H1 (cell line): ENCODE data around the gene CSGALNACT2. TPM values are rescaled to one million over a fixed set of nuclear protein-coding genes. Genes with fewer than 3 reads are reported as not detected.

Source experiments
- CTCF ChIA-PET: fragments of 300-600 bp; sonication (Branson Sonifier 250); formaldehyde crosslinking; loops from one replicate; lab custom pipeline; 2021; ENCODE audit not compliant: partially characterized antibody; lab: Charles Lee
- POLR2A ChIA-PET: fragments of 300-600 bp; sonication (Branson Sonifier 250); formaldehyde crosslinking; loops from one replicate; lab custom pipeline; 2021; ENCODE audit warnings: inconsistent platforms; ENCODE audit not compliant: partially characterized antibody; lab: Charles Lee
- DNase-seq, 2 experiments: peaks; one replicate each; pipeline versions ENCODE4 v3.0.0 to v3.0.0-alpha.2; 2010 to 2022; ENCODE audit warnings: low spot score in 2 of 2, low read depth in 1 of 2, mixed read lengths in 1 of 2
- FAIRE-seq: peaks from 2 replicates; lab custom pipeline; 2011; peaks lifted over from hg19 to GRCh38; lab: Jason Lieb, UNC
- H2AFZ ChIP-seq: 2 replicates; pipeline ENCODE4 v1.8.1; 2012; ENCODE audit warnings: low read length, inconsistent platforms
- H2AK5ac ChIP-seq: 2 replicates; pipeline ENCODE4 v1.6.1; 2013; ENCODE audit warnings: low read depth, low read length
- H2BK120ac ChIP-seq: replicated peaks from 2 replicates; pipeline ENCODE3; 2013; ENCODE audit warnings: low read depth, low read length, inconsistent platforms
- H2BK12ac ChIP-seq: 2 replicates; pipeline ENCODE4 v1.6.1; 2013; ENCODE audit warnings: low read depth, low read length
- H2BK15ac ChIP-seq: 2 replicates; pipeline ENCODE4 v1.6.1; 2013; ENCODE audit warnings: low read length
- H2BK20ac ChIP-seq: 2 replicates; pipeline ENCODE4 v1.6.1; 2013; ENCODE audit warnings: low read length
- H2BK5ac ChIP-seq: 2 replicates; pipeline ENCODE4 v1.6.1; 2013; ENCODE audit warnings: low read depth, low read length
- H3K14ac ChIP-seq: 2 replicates; pipeline ENCODE4 v1.6.1; 2013; ENCODE audit warnings: inconsistent platforms; ENCODE audit not compliant: insufficient read length
- H3K18ac ChIP-seq: 2 replicates; pipeline ENCODE4 v1.6.1; 2013; ENCODE audit warnings: low read length; ENCODE audit errors: extremely low read depth
- H3K23ac ChIP-seq: 2 replicates; pipeline ENCODE4 v1.6.1; 2013; ENCODE audit warnings: inconsistent platforms; ENCODE audit not compliant: insufficient read length
- H3K23me2 ChIP-seq: 2 replicates; pipeline ENCODE4 v1.6.1; 2013; ENCODE audit warnings: low read depth, low read length
- H3K27ac ChIP-seq: 2 replicates; pipeline ENCODE4 v1.6.1; 2011; ENCODE audit warnings: low read depth, low read length, inconsistent platforms
- H3K27me3 ChIP-seq, 4 experiments: replicated peaks in 1 of 4; 1 replicate in 1 of 4; 2 replicates in 3 of 4; pipeline versions ENCODE4 v1.6.1 to v1.8.1; 2011 to 2013; ENCODE audit warnings: low read length in 3 of 4, mild to moderate bottlenecking in 3 of 4, inconsistent platforms in 2 of 4, mixed read lengths in 2 of 4, moderate library complexity in 1 of 4; ENCODE audit not compliant: control insufficient read depth in 3 of 4, insufficient read depth in 3 of 4; ENCODE audit errors: extremely low read depth in 1 of 4
- H3K36me3 ChIP-seq, 4 experiments: 2 replicates each; pipeline versions ENCODE4 v1.6.1 to v1.8.1; 2011 to 2013; ENCODE audit warnings: mild to moderate bottlenecking in 4 of 4, low read length in 3 of 4, moderate library complexity in 2 of 4, control low read depth in 1 of 4, inconsistent platforms in 1 of 4; ENCODE audit not compliant: insufficient read depth in 4 of 4, control insufficient read depth in 2 of 4
- H3K4ac ChIP-seq: replicated peaks from 2 replicates; pipeline ENCODE3; 2013; ENCODE audit warnings: low read length, low read depth, mixed read lengths, inconsistent platforms; ENCODE audit not compliant: insufficient read length
- H3K4me1 ChIP-seq, 4 experiments: replicated peaks in 1 of 4; 1 replicate in 1 of 4; 2 replicates in 3 of 4; pipeline versions ENCODE4 v1.6.1 to v1.8.1; 2011 to 2013; ENCODE audit warnings: low read length in 3 of 4, inconsistent platforms in 2 of 4, mixed read lengths in 1 of 4; ENCODE audit not compliant: insufficient read depth in 4 of 4, control insufficient read depth in 3 of 4
- H3K4me2 ChIP-seq, 2 experiments: 2 replicates each; pipeline versions ENCODE4 v1.6.1 to v1.8.1; 2011 to 2013; ENCODE audit warnings: low read depth in 2 of 2, low read length in 2 of 2, control low read depth in 1 of 2, inconsistent platforms in 1 of 2, mild to moderate bottlenecking in 1 of 2; ENCODE audit not compliant: insufficient read depth in 1 of 2
- H3K4me3 ChIP-seq, 4 experiments: fragments of 200-600, 300-600 bp in 1 of 4; sonication (generic), shearing (Covaris generic), sonication (Bioruptor Twin) in 1 of 4; 2 replicates each; pipeline versions ENCODE4 v1.5.1 to v1.8.1; 2011 to 2016; ENCODE audit warnings: low read length in 4 of 4, low read depth in 3 of 4, control low read depth in 2 of 4, inconsistent platforms in 2 of 4, mild to moderate bottlenecking in 2 of 4, mixed read lengths in 1 of 4, moderate library complexity in 1 of 4; ENCODE audit not compliant: insufficient read depth in 2 of 4; ENCODE audit errors: extremely low read depth in 1 of 4
- H3K56ac ChIP-seq: replicated peaks from 2 replicates; pipeline ENCODE3; 2013; ENCODE audit warnings: low read depth, mild to moderate bottlenecking, mixed read lengths, low read length, inconsistent platforms; ENCODE audit not compliant: insufficient read length
- H3K79me1 ChIP-seq: 2 replicates; pipeline ENCODE4 v1.6.1; 2013; ENCODE audit warnings: low read depth, low read length, control low read depth
- H3K79me2 ChIP-seq, 2 experiments: 2 replicates each; pipeline versions ENCODE4 v1.6.1 to v1.8.1; 2012 to 2013; ENCODE audit warnings: low read length in 2 of 2, mild to moderate bottlenecking in 2 of 2, inconsistent platforms in 1 of 2; ENCODE audit not compliant: insufficient read depth in 2 of 2, control insufficient read depth in 1 of 2
- H3K9ac ChIP-seq, 4 experiments: replicated peaks in 1 of 4; 1 replicate in 1 of 4; 2 replicates in 3 of 4; pipeline versions ENCODE4 v1.6.1 to v1.8.1; 2011 to 2013; ENCODE audit warnings: low read depth in 3 of 4, low read length in 3 of 4, control low read depth in 2 of 4, mild to moderate bottlenecking in 2 of 4, moderate library complexity in 2 of 4, inconsistent platforms in 1 of 4; ENCODE audit errors: extremely low read depth in 1 of 4
- H3K9me3 ChIP-seq, 2 experiments: 2 replicates each; pipeline versions ENCODE4 v1.6.1 to v1.8.1; 2012 to 2013; ENCODE audit warnings: mild to moderate bottlenecking in 2 of 2, moderate library complexity in 2 of 2, control low read depth in 1 of 2, inconsistent platforms in 1 of 2, low read depth in 1 of 2, low read length in 1 of 2, mixed read lengths in 1 of 2; ENCODE audit not compliant: insufficient read depth in 2 of 2
- H4K20me1 ChIP-seq, 2 experiments: replicated peaks in 1 of 2; 2 replicates each; pipeline versions ENCODE3 to v1.8.1; 2011 to 2013; ENCODE audit warnings: inconsistent platforms in 2 of 2, low read length in 2 of 2, mild to moderate bottlenecking in 1 of 2; ENCODE audit not compliant: insufficient read depth in 2 of 2, control insufficient read depth in 1 of 2
- H4K5ac ChIP-seq: 2 replicates; pipeline ENCODE4 v1.6.1; 2013; ENCODE audit warnings: low read length, low read depth, mixed read lengths, inconsistent platforms; ENCODE audit not compliant: insufficient read length
- H4K8ac ChIP-seq: 2 replicates; pipeline ENCODE4 v1.8.0; 2013; ENCODE audit warnings: mild to moderate bottlenecking, moderate library complexity, low read length, inconsistent platforms; ENCODE audit not compliant: insufficient read depth; ENCODE audit errors: extremely low read depth
- H4K91ac ChIP-seq: replicated peaks from 2 replicates; pipeline ENCODE3; 2013; ENCODE audit warnings: low read length, mixed read lengths, inconsistent platforms; ENCODE audit not compliant: insufficient read length
- ATF2 ChIP-seq: IDR thresholded peaks from 2 replicates; pipeline ENCODE4 v1.6.1; 2012; ENCODE audit warnings: low read length, inconsistent platforms
- HDAC6 ChIP-seq: IDR thresholded peaks from one replicate; pipeline ENCODE4 v1.7.1; 2012; ENCODE audit warnings: low read depth, mild to moderate bottlenecking, inconsistent platforms, low read length, moderate library complexity
- NANOG ChIP-seq: IDR thresholded peaks from 2 replicates; pipeline ENCODE4 v1.6.1; 2011; ENCODE audit warnings: low read length, low read depth, mild to moderate bottlenecking, inconsistent platforms; ENCODE audit not compliant: insufficient read depth, poor library complexity, severe bottlenecking
- PHF8 ChIP-seq: fragments of 200-600 bp; sonication (generic); conservative IDR thresholded peaks from 2 replicates; pipeline ENCODE4 v1.7.1; 2012; ENCODE audit warnings: low read depth, mild to moderate bottlenecking, inconsistent platforms, low read length, moderate library complexity
- RXRA ChIP-seq: IDR thresholded peaks from 2 replicates; pipeline ENCODE4 v1.6.1; 2011; ENCODE audit warnings: low read depth, mild to moderate bottlenecking, low read length, moderate library complexity; ENCODE audit not compliant: insufficient read depth
- SIN3A ChIP-seq, 2 experiments: IDR thresholded peaks in 1 of 2; conservative IDR thresholded peaks in 1 of 2; 2 replicates each; pipeline ENCODE4 v1.6.1; 2011 to 2012; ENCODE audit warnings: low read length in 2 of 2, improper control_type of control experiment in 1 of 2, low read depth in 1 of 2, mild to moderate bottlenecking in 1 of 2
- TAF1 ChIP-seq: IDR thresholded peaks from 2 replicates; pipeline ENCODE4 v1.6.1; 2011; ENCODE audit warnings: mild to moderate bottlenecking, low read depth, low read length
- WGBS, 2 experiments: shearing (Covaris generic) in 1 of 2; methylation state at CpG; one replicate each; pipeline versions ENCODE4 v1.1.6 to v1.1.7; 2013 to 2015; ENCODE audit warnings: low lambda C conversion rate in 2 of 2, mixed read lengths in 2 of 2, inconsistent platforms in 1 of 2, low coverage in 1 of 2, missing lambda C conversion rate in 1 of 2; ENCODE audit not compliant: insufficient replicate concordance in 2 of 2, insufficient coverage in 1 of 2, insufficient read length in 1 of 2; ENCODE audit errors: extremely low coverage in 1 of 2, missing lambda C conversion rate in 1 of 2; 5-methylcytosine and 5-hydroxymethylcytosine counted together
- polyA plus RNA-seq, 7 experiments: library from polyadenylated mRNA; depleted of rRNA in 3 of 7; stranded (reverse) in 5 of 7; unstranded in 2 of 7; fragments of >200 nt in 5 of 7; fragments of 200-250 nt in 2 of 7; gene quantifications; 1 replicate in 5 of 7; 2 replicates in 1 of 7; 4 replicates in 1 of 7; pipeline versions ENCODE4 v1.2.1 to v1.2.3, GENCODE V29; 2011 to 2013; ENCODE audit warnings: missing spikeins in 2 of 7, mixed read lengths in 2 of 7
- total RNA-seq: library from RNA; stranded (reverse); fragmentation: NEBNext Ultra II Directional; extraction: Animal tissue kit (Norgen Biotek cat#: 25700); gene quantifications from 2 replicates; pipeline ENCODE4 v1.2.1, GENCODE V29; 2021

The CSGALNACT2 gene
- total and polyA plus RNA-seq, 2 of the 8 experiments (the other 6 are each of a cell fraction or from before 2014, with no cell fraction given) = 2.6 to 5.3 TPM

- Histone ChIP-seq H3K4me1 (peaks cover 0 to 18% (median 8%) of the 10 kb centered on the region in 4 experiments; a peak in 6 of 7 replicates), H3K23me2 (peaks cover 22% of the 10 kb centered on the region), H4K8ac (no peak overlapping the region; the same call in 1 of the 2 replicates), H2AFZ (no peak overlapping the region), H3K9me3 (no peaks in the 10 kb centered on the region), H3K4me3 (no peak overlapping the region), H3K27ac (no peak overlapping the region), H4K91ac (no peak overlapping the region), H3K79me2 (no peaks in the 10 kb centered on the region), H4K5ac (no peak overlapping the region), H3K27me3 (peaks cover 14 to 28% (median 26%) of the 10 kb centered on the region in 4 experiments), H4K20me1 (peaks cover 0 to 16% of the 10 kb centered on the region in 2 experiments), H3K4me2 (no peak overlapping the region), H2BK120ac (no peak overlapping the region), H2BK12ac (peak overlapping the region; percentile 6; the same call in 1 of the 2 replicates), H2BK5ac (no peak overlapping the region), H3K36me3 (peaks cover 0 to 3% (median 0%) of the 10 kb centered on the region in 4 experiments; a peak in 1 of 8 replicates), H3K23ac (no peak overlapping the region), H3K4ac (no peak overlapping the region), H3K9ac (no peak overlapping the region), H2BK20ac (no peak overlapping the region), H3K56ac (no peak overlapping the region), H3K14ac (peak overlapping the region; percentile 55), H2AK5ac (peak overlapping the region; percentile 29; the same call in 1 of the 2 replicates), H3K18ac (no peak overlapping the region), H2BK15ac (0 out of 2 replicates have a peak overlapping the region, but pooled peaks have one; percentile 32), H3K79me1 (no peaks in the 10 kb centered on the region; the same call in 1 of the 2 replicates)
- ChIA-PET CTCF (interaction anchor here (0.5 to 12.7 kb wide), 3 partner anchors 22 to 145 kb away, joined by 3 to 159 read pairs (median 5); no protein-coding TSS in a partner anchor), POLR2A (no interaction called here)
- no peak for TF ChIP-seq RXRA
- TF ChIP-seq TAF1 = no peak
- no peak for TF ChIP-seq ATF2
- TF ChIP-seq PHF8 = no peak
- no peak for TF ChIP-seq HDAC6
- no peak for TF ChIP-seq NANOG
- TF ChIP-seq SIN3A (conservative IDR thresholded peaks at IDR 0.05 in 1 of 2, IDR thresholded peaks at IDR 0.05 in 1 of 2; ENCODE audit: low read depth in 1 of 2, low read length in 2 of 2) = no peak
- WGBS, 2 experiments = 87% methylated on average over 5 of the region's 5 CpGs; no CpG with 5 or more reads in 1 of the 2 experiments
- no peak for FAIRE-seq
- no peak for DNase-seq
Measured at GRCh38 chr10:43225004-43225786, 87.0 kb downstream of the CSGALNACT2 start.
